Measurements from ENCODE around the gene EHD2. TPM values are rescaled to one million over a fixed set of nuclear protein-coding genes. Genes with fewer than 3 reads are reported as not detected.

The EHD2 gene
- total RNA-seq, 1 donor from 2014 or later: 159 TPM

GRCh38 chr19:47679251-47679900 lies 33.8 kb upstream of the EHD2 start:
- Mint-ChIP-seq H3K4me3 (ENCODE audit: unreplicated experiment) (no peak overlapping the region), H3K27me3 (ENCODE audit: low read depth, unreplicated experiment) (no peaks in the 10 kb centered on the region), H3K36me3 (ENCODE audit: low read depth, unreplicated experiment) (peaks cover 21% of the 10 kb centered on the region), H3K27ac (ENCODE audit: unreplicated experiment) (no peak overlapping the region), H3K9me3 (ENCODE audit: unreplicated experiment) (no peaks in the 10 kb centered on the region), H3K4me1 (ENCODE audit: low read depth, unreplicated experiment) (no peaks in the 10 kb centered on the region)
- no peak overlapping the region for H2AFZ ChIP-seq (ENCODE audit: low read depth, low read length)
- H3K4me3 ChIP-seq (ENCODE audit: insufficient read depth, low read depth, low read length): no peak overlapping the region
- no peak overlapping the region for H3K4me2 ChIP-seq (ENCODE audit: low read length)
- peaks cover 5% of the 10 kb centered on the region for H3K79me2 ChIP-seq (ENCODE audit: insufficient read depth, low read length)
- H3K36me3 ChIP-seq (ENCODE audit: insufficient read depth, low read length): peaks cover 8% of the 10 kb centered on the region
- no peaks in the 10 kb centered on the region for H3K4me1 ChIP-seq (ENCODE audit: insufficient read depth, low read length)
- DNase-seq (ENCODE audit: low read depth) (no peak), FAIRE-seq (no peak)
- no peaks in the 10 kb centered on the region for H3K27me3 ChIP-seq (ENCODE audit: insufficient read depth, low read length)
- no peaks in the 10 kb centered on the region for H3K9me3 ChIP-seq (ENCODE audit: insufficient read depth, low read depth, low read length)
- no peak overlapping the region for H3K9ac ChIP-seq (ENCODE audit: low read length)
- H4K20me1 ChIP-seq (ENCODE audit: insufficient read depth, low read length): peaks cover 34% of the 10 kb centered on the region
- no peak overlapping the region for H3K27ac ChIP-seq (ENCODE audit: low read depth, low read length)
- TF ChIP-seq, protein P1, sequence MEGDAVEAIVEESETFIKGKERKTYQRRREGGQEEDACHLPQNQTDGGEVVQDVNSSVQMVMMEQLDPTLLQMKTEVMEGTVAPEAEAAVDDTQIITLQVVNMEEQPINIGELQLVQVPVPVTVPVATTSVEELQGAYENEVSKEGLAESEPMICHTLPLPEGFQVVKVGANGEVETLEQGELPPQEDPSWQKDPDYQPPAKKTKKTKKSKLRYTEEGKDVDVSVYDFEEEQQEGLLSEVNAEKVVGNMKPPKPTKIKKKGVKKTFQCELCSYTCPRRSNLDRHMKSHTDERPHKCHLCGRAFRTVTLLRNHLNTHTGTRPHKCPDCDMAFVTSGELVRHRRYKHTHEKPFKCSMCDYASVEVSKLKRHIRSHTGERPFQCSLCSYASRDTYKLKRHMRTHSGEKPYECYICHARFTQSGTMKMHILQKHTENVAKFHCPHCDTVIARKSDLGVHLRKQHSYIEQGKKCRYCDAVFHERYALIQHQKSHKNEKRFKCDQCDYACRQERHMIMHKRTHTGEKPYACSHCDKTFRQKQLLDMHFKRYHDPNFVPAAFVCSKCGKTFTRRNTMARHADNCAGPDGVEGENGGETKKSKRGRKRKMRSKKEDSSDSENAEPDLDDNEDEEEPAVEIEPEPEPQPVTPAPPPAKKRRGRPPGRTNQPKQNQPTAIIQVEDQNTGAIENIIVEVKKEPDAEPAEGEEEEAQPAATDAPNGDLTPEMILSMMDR (IDR thresholded peaks at IDR 0.05; ENCODE audit: insufficient read depth, low read depth, low read length): no peak
- TF ChIP-seq EZH2 (IDR thresholded peaks at IDR 0.05; ENCODE audit: insufficient read depth, low read length): no peak

- Histone ChIP-seq H4K20me1 (ENCODE audit: insufficient read depth, low read length) (peaks cover 42% of the 10 kb centered on the region), H2AFZ (ENCODE audit: low read depth, low read length) (no peak overlapping the region), H3K36me3 (ENCODE audit: insufficient read depth, low read length) (peaks cover 5% of the 10 kb centered on the region), H3K4me2 (ENCODE audit: low read length) (no peak overlapping the region), H3K79me2 (ENCODE audit: insufficient read depth, low read length) (peaks cover 5% of the 10 kb centered on the region), H3K27me3 (ENCODE audit: insufficient read depth, low read length) (no peaks in the 10 kb centered on the region), H3K4me3 (ENCODE audit: insufficient read depth, low read depth, low read length) (no peak overlapping the region), H3K4me1 (ENCODE audit: insufficient read depth, low read length) (no peaks in the 10 kb centered on the region), H3K9ac (ENCODE audit: low read length) (no peak overlapping the region), H3K27ac (ENCODE audit: low read depth, low read length) (no peak overlapping the region), H3K9me3 (ENCODE audit: insufficient read depth, low read depth, low read length) (no peaks in the 10 kb centered on the region)
- Mint-ChIP-seq H3K27ac (ENCODE audit: unreplicated experiment) (no peak overlapping the region), H3K4me3 (ENCODE audit: unreplicated experiment) (no peak overlapping the region), H3K9me3 (ENCODE audit: unreplicated experiment) (no peaks in the 10 kb centered on the region), H3K27me3 (ENCODE audit: low read depth, unreplicated experiment) (no peaks in the 10 kb centered on the region), H3K36me3 (ENCODE audit: low read depth, unreplicated experiment) (peaks cover 15% of the 10 kb centered on the region), H3K4me1 (ENCODE audit: low read depth, unreplicated experiment) (no peaks in the 10 kb centered on the region)
- DNase-seq (ENCODE audit: low read depth) (no peak), FAIRE-seq (no peak)
- TF ChIP-seq, protein P1 (IDR thresholded peaks at IDR 0.05; ENCODE audit: insufficient read depth, low read depth, low read length): no peak
- no peak for TF ChIP-seq EZH2 (IDR thresholded peaks at IDR 0.05; ENCODE audit: insufficient read depth, low read length)
These were observed 33.0 kb upstream of the EHD2 start for GRCh38 chr19:47679922-47680857.

Data from astrocyte (in vitro differentiated cells and primary cell).